GM18526 (cell line): Measurements from ENCODE around the gene PBXIP1.

Source experiments
- POLR2A ChIP-seq: IDR thresholded peaks from 3 replicates; pipeline ENCODE4 v1.6.1; 2011; ENCODE audit not compliant: insufficient read length; ENCODE audit errors: extremely low read depth

The PBXIP1 gene

GRCh38 chr1:154982897-154983648, 27.2 kb upstream of the PBXIP1 start, which contains the start of gene FLAD1:
Gene FLAD1 (plus strand): TSS chr1:154983344. CDS start chr1:154983695, 351 bp downstream.
- peak; percentile 57 for TF ChIP-seq POLR2A

GRCh38 chr1:154982341-154982740, 26.4 kb upstream of the PBXIP1 start:
- TF ChIP-seq POLR2A, result no peak

GRCh38 chr1:154978360-154978759, 22.5 kb upstream of the PBXIP1 start:
- no peak for TF ChIP-seq POLR2A

GRCh38 chr1:154975409-154976059, 19.6 kb upstream of the PBXIP1 start:
- peak; percentile 36 for TF ChIP-seq POLR2A

GRCh38 chr1:154974808-154975408, 19.0 kb upstream of the PBXIP1 start:
- no peak for TF ChIP-seq POLR2A

GRCh38 chr1:154974102-154974807, 18.4 kb upstream of the PBXIP1 start, which contains the start of gene CKS1B:
Gene CKS1B (plus strand): TSS chr1:154974681. CDS start chr1:154974746, 65 bp downstream.
- peak; percentile 75 for TF ChIP-seq POLR2A

- peak; percentile 51 for TF ChIP-seq POLR2A
Measured at GRCh38 chr1:154973344-154974101, 17.6 kb upstream of the PBXIP1 start.

GRCh38 chr1:154972517-154973343, 16.8 kb upstream of the PBXIP1 start:
- TF ChIP-seq POLR2A, result no peak

- TF ChIP-seq POLR2A, result no peak
Measured at GRCh38 chr1:154972213-154972516, 16.3 kb upstream of the PBXIP1 start.

- no peak for TF ChIP-seq POLR2A
Measured at GRCh38 chr1:154971341-154971998, 15.6 kb upstream of the PBXIP1 start.

- no peak for TF ChIP-seq POLR2A
Measured at GRCh38 chr1:154970631-154971340, 14.9 kb upstream of the PBXIP1 start, which contains the start of gene SHC1. Gene SHC1 (minus strand): TSS chr1:154970747. CDS start chr1:154970526, 221 bp downstream.

GRCh38 chr1:154969860-154970452, 14.1 kb upstream of the PBXIP1 start:
- no peak for TF ChIP-seq POLR2A

GRCh38 chr1:154969246-154969645, 13.3 kb upstream of the PBXIP1 start:
- no peak for TF ChIP-seq POLR2A

GRCh38 chr1:154968731-154969130, 12.8 kb upstream of the PBXIP1 start:
- TF ChIP-seq POLR2A, result no peak
